Loucy (cell line): ENCODE measurements around the gene OR1L8.
"Not testable (repeated sequence)": the region's sequence is repeated elsewhere in the genome, so short reads cannot be mapped to it uniquely, and the experiment has no call there.

ENCODE experiments used
- H2AFZ ChIP-seq: fragments of 200-600 bp; sonication (generic); 2 replicates; pipeline ENCODE4 v1.6.0; 2016; ENCODE audit warnings: antibody characterized with exemption, mild to moderate bottlenecking, low read length, moderate library complexity
- H3F3A ChIP-seq: fragments of 200-600 bp; 2 replicates; pipeline ENCODE4 v1.6.0; 2016; ENCODE audit warnings: antibody characterized with exemption, low read depth, mild to moderate bottlenecking
- H3K27me3 ChIP-seq: fragments of 200-600 bp; sonication (generic); 2 replicates; pipeline ENCODE4 v1.6.1; 2014; ENCODE audit warnings: low read length, mild to moderate bottlenecking; ENCODE audit not compliant: insufficient read depth, poor library complexity, severe bottlenecking
- H3K36me3 ChIP-seq: fragments of 200-600 bp; sonication (generic); 2 replicates; pipeline ENCODE4 v1.6.1; 2016; ENCODE audit warnings: low read length; ENCODE audit not compliant: insufficient read depth
- H3K4me1 ChIP-seq: fragments of 200-600 bp; sonication (generic); 2 replicates; pipeline ENCODE4 v1.5.1; 2014; ENCODE audit warnings: low read length, mild to moderate bottlenecking; ENCODE audit not compliant: insufficient read depth, poor library complexity, severe bottlenecking
- H3K4me2 ChIP-seq: fragments of 200-600 bp; sonication (generic); 2 replicates; pipeline ENCODE4 v1.6.0; 2014; ENCODE audit warnings: antibody characterized with exemption, low read length, low read depth, mild to moderate bottlenecking; ENCODE audit not compliant: poor library complexity, severe bottlenecking
- H3K4me3 ChIP-seq: fragments of 200-600 bp; sonication (generic); 2 replicates; pipeline ENCODE4 v1.5.1; 2014; ENCODE audit warnings: low read length, mild to moderate bottlenecking, mixed read lengths; ENCODE audit not compliant: poor library complexity, severe bottlenecking
- H3K79me2 ChIP-seq: fragments of 200-600 bp; sonication (generic); 2 replicates; pipeline ENCODE4 v1.6.1; 2014; ENCODE audit warnings: low read length; ENCODE audit not compliant: insufficient read depth
- H3K9ac ChIP-seq: fragments of 200-600 bp; sonication (generic); 2 replicates; pipeline ENCODE4 v1.6.0; 2014; ENCODE audit warnings: mild to moderate bottlenecking, low read depth, low read length, moderate library complexity; ENCODE audit not compliant: poor library complexity, severe bottlenecking
- H3K9me2 ChIP-seq: fragments of 200-600 bp; sonication (generic); replicated peaks from 2 replicates; pipeline ENCODE4 v1.6.1; 2016; ENCODE audit warnings: low read depth, low read length, mixed read lengths
- H3K9me3 ChIP-seq: fragments of 200-600 bp; sonication (generic); 2 replicates; pipeline ENCODE4 v1.6.1; 2014; ENCODE audit warnings: mild to moderate bottlenecking, antibody characterized with exemption, low read length, low read depth; ENCODE audit not compliant: insufficient read depth
- H4K20me1 ChIP-seq: fragments of 200-600 bp; sonication (generic); 2 replicates; pipeline ENCODE4 v1.6.0; 2014; ENCODE audit warnings: antibody characterized with exemption, low read length, mild to moderate bottlenecking; ENCODE audit not compliant: insufficient read depth, poor library complexity, severe bottlenecking
- CTCF ChIP-seq: fragments of 200-600 bp; sonication (generic); conservative IDR thresholded peaks from 2 replicates; pipeline ENCODE4 v1.5.1; 2014; ENCODE audit warnings: mild to moderate bottlenecking, antibody characterized with exemption, low read length
- EZH2phosphoT487 ChIP-seq: fragments of 200-600 bp; IDR thresholded peaks from 2 replicates; pipeline ENCODE4 v1.6.1; 2018; ENCODE audit warnings: antibody characterized with exemption, mild to moderate bottlenecking, moderate library complexity, borderline replicate concordance

The OR1L8 gene

GRCh38 chr9:122551371-122551770 lies 31.8 kb downstream of the OR1L8 start:
- no peaks in the 10 kb centered on the region for H3K9me3 ChIP-seq
- H3K27me3 ChIP-seq: peaks cover 8% of the 10 kb centered on the region
- no peaks in the 10 kb centered on the region for H3K36me3 ChIP-seq
- no peak overlapping the region for H3K9ac ChIP-seq
- H3F3A ChIP-seq: no peaks in the 10 kb centered on the region
- no peaks in the 10 kb centered on the region for H3K4me1 ChIP-seq
- H2AFZ ChIP-seq: no peak overlapping the region
- no peaks in the 10 kb centered on the region for H3K79me2 ChIP-seq
- TF ChIP-seq CTCF (no peak), EZH2phosphoT487 (no peak)
- no peak overlapping the region for H3K4me3 ChIP-seq
- H3K4me2 ChIP-seq: no peak overlapping the region
- H3K9me2 ChIP-seq: no peaks in the 10 kb centered on the region
- no peaks in the 10 kb centered on the region for H4K20me1 ChIP-seq

- Histone ChIP-seq H3F3A (no peaks in the 10 kb centered on the region), H2AFZ (no peak overlapping the region), H3K36me3 (no peaks in the 10 kb centered on the region), H3K79me2 (no peaks in the 10 kb centered on the region), H3K9me3 (no peaks in the 10 kb centered on the region), H4K20me1 (no peaks in the 10 kb centered on the region), H3K4me2 (no peak overlapping the region), H3K4me1 (no peaks in the 10 kb centered on the region), H3K4me3 (no peak overlapping the region), H3K9me2 (no peaks in the 10 kb centered on the region), H3K9ac (no peak overlapping the region), H3K27me3 (no peaks in the 10 kb centered on the region)
- TF ChIP-seq CTCF (no peak), EZH2phosphoT487 (no peak)
Measured at GRCh38 chr9:122546196-122546595, 37.0 kb downstream of the OR1L8 start.

GRCh38 chr9:122538757-122539156 lies 44.4 kb downstream of the OR1L8 start:
- no peak overlapping the region for H3K4me3 ChIP-seq
- no peaks in the 10 kb centered on the region for H3F3A ChIP-seq
- no peaks in the 10 kb centered on the region for H4K20me1 ChIP-seq
- no peaks in the 10 kb centered on the region for H3K79me2 ChIP-seq
- no peaks in the 10 kb centered on the region for H3K27me3 ChIP-seq
- H3K9me3 ChIP-seq: no peaks in the 10 kb centered on the region
- no peak overlapping the region for H3K9ac ChIP-seq
- no peak for TF ChIP-seq EZH2phosphoT487
- no peak for TF ChIP-seq CTCF
- no peak overlapping the region for H3K4me2 ChIP-seq
- no peak overlapping the region for H2AFZ ChIP-seq
- no peaks in the 10 kb centered on the region for H3K36me3 ChIP-seq
- no peaks in the 10 kb centered on the region for H3K9me2 ChIP-seq
- no peaks in the 10 kb centered on the region for H3K4me1 ChIP-seq

- not testable (repeated sequence) for H3K4me3 ChIP-seq, H3K4me1 ChIP-seq, H3K79me2 ChIP-seq, H3K9me3 ChIP-seq, H4K20me1 ChIP-seq, H3K36me3 ChIP-seq, H3K9ac ChIP-seq, H3K9me2 ChIP-seq, H2AFZ ChIP-seq, H3K4me2 ChIP-seq, H3F3A ChIP-seq, H3K27me3 ChIP-seq
Measured at GRCh38 chr9:122537066-122537465, 46.1 kb downstream of the OR1L8 start.
